HG02759 (cell line): ENCODE measurements around the gene SNCAIP.
"Not testable (repeated sequence)": the region's sequence is repeated elsewhere in the genome, so short reads cannot be mapped to it uniquely, and the experiment has no call there.

Source experiments
- ATAC-seq: cut with Tn5 transposase; IDR thresholded peaks from one replicate; pipeline ENCODE4 v1.9.1; 2021; ENCODE audit warnings: mild to moderate bottlenecking, moderate library complexity; ENCODE audit not compliant: unreplicated experiment

SNCAIP gene

GRCh38 chr5:122457178-122457826 lies 145.3 kb downstream of the SNCAIP start:
- ATAC-seq, result no peak

- ATAC-seq, result peak; percentile 81
Measured at GRCh38 chr5:122458278-122458872, 146.3 kb downstream of the SNCAIP start.

- ATAC-seq, result no peak
Measured at GRCh38 chr5:122462486-122462885, 150.4 kb downstream of the SNCAIP start.

- ATAC-seq, result peak; percentile 57
Measured at GRCh38 chr5:122463221-122463620, 151.2 kb downstream of the SNCAIP start.

GRCh38 chr5:122464191-122464590 lies 152.2 kb downstream of the SNCAIP start:
- no peak for ATAC-seq

- ATAC-seq, result no peak
Measured at GRCh38 chr5:122465031-122465577, 153.1 kb downstream of the SNCAIP start.

GRCh38 chr5:122465994-122466393 lies 154.0 kb downstream of the SNCAIP start:
- ATAC-seq, result no peak

GRCh38 chr5:122468351-122469116 lies 156.5 kb downstream of the SNCAIP start:
- ATAC-seq, result no peak

GRCh38 chr5:122469384-122469919 lies 157.4 kb downstream of the SNCAIP start:
- no peak for ATAC-seq

GRCh38 chr5:122470365-122470764 lies 158.3 kb downstream of the SNCAIP start:
- ATAC-seq, result no peak

GRCh38 chr5:122471031-122471751 lies 159.2 kb downstream of the SNCAIP start:
- ATAC-seq, result no peak

- no peak for ATAC-seq
Measured at GRCh38 chr5:122471752-122472061, 159.7 kb downstream of the SNCAIP start.

GRCh38 chr5:122473138-122473843 lies 161.3 kb downstream of the SNCAIP start:
- ATAC-seq, result no peak

GRCh38 chr5:122473941-122474340 lies 161.9 kb downstream of the SNCAIP start:
- no peak for ATAC-seq

- no peak for ATAC-seq
Measured at GRCh38 chr5:122478741-122479442, 166.9 kb downstream of the SNCAIP start.

GRCh38 chr5:122480146-122480545 lies 168.1 kb downstream of the SNCAIP start:
- ATAC-seq, result no peak

- no peak for ATAC-seq
Measured at GRCh38 chr5:122484103-122484502, 172.1 kb downstream of the SNCAIP start.

- ATAC-seq, result no peak
Measured at GRCh38 chr5:122485226-122485625, 173.2 kb downstream of the SNCAIP start.

GRCh38 chr5:122486616-122487015 lies 174.6 kb downstream of the SNCAIP start:
- ATAC-seq, result not testable (repeated sequence)

GRCh38 chr5:122490718-122491117 lies 178.7 kb downstream of the SNCAIP start:
- ATAC-seq, result no peak
